AG04450 (cell line): ENCODE results near the gene GPR85. TPM values are rescaled to one million over a fixed set of nuclear protein-coding genes. Genes with fewer than 3 reads are reported as not detected.

Source experiments
- CTCF ChIA-PET: fragments of 300-600, 350-600 bp; formaldehyde crosslinking; extraction: SDS; loops from one replicate; lab custom pipeline; 2022; ENCODE audit warnings: antibody characterized with exemption, inconsistent platforms; lab: Charles Lee
- POLR2A ChIA-PET: fragments of 350-600 bp; formaldehyde crosslinking; extraction: SDS; loops from one replicate; lab custom pipeline; 2021; ENCODE audit warnings: antibody characterized with exemption, inconsistent platforms; lab: Yijun Ruan, JAX
- DNase-seq: peaks from one replicate; pipeline ENCODE4 v3.0.0-alpha.2; 2011; ENCODE audit warnings: low read depth, low spot score
- H3K27ac ChIP-seq: one replicate; pipeline ENCODE4 v1.5.1; 2012; ENCODE audit warnings: low read depth, low read length, control low read depth
- H3K27me3 ChIP-seq: one replicate; pipeline ENCODE4 v1.6.0; 2012; ENCODE audit warnings: low read length; ENCODE audit not compliant: control insufficient read depth, insufficient read depth
- H3K4me3 ChIP-seq: 2 replicates; pipeline ENCODE4 v1.5.1; 2011; ENCODE audit warnings: mild to moderate bottlenecking, low read depth, low read length, control low read depth
- H3K9me3 ChIP-seq: 2 replicates; pipeline ENCODE4 v1.5.1; 2012; ENCODE audit warnings: low read length; ENCODE audit not compliant: control insufficient read depth, insufficient read depth
- CTCF ChIP-seq: IDR thresholded peaks from 2 replicates; pipeline ENCODE4 v1.5.1; 2011; ENCODE audit warnings: low read depth, low read length, control low read depth, inconsistent platforms
- polyA plus RNA-seq: library from polyadenylated mRNA; depleted of rRNA; stranded (reverse); fragments of >200 nt; gene quantifications from 2 replicates; pipeline ENCODE4 v1.2.3, GENCODE V29; 2011

GPR85 gene
- polyA plus RNA-seq, 1 experiment, result 6.6 TPM

- TF ChIP-seq CTCF, result no peak
- H3K9me3 ChIP-seq, result no peaks in the 10 kb centered on the region
- no peaks in the 10 kb centered on the region for H3K27me3 ChIP-seq
- ChIA-PET POLR2A (no interaction called here), CTCF (interaction anchor here (0.6 kb wide), 3 partner anchors 65 to 315 kb away, joined by 3 to 6 read pairs (median 6); no protein-coding TSS in a partner anchor)
- no peak for DNase-seq
- H3K27ac ChIP-seq, result no peak overlapping the region
- no peak overlapping the region for H3K4me3 ChIP-seq
These were observed 8.3 kb downstream of the GPR85 start for GRCh38 chr7:113078331-113078730.

DNA sequence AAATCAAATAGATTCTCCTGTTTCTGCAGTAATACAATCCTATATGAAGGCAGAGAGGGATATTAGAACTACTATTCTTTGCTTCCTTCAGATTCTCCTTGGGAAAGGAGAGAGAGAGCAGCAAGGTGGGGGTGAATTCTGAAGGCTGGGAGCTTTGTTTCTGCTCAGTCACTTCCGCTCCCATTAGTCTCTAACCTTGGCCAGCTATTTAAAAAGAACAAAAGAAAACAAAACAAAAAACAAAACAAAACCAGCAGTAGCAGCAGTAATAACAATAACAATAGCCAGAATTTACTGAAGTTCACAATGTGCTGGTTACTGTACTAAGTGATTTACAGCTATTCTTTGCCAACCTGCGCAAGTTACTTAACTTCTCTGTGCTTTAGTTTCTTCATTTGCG lies 9.9 kb downstream of the GPR85 start:
- Histone ChIP-seq H3K27me3 (no peaks in the 10 kb centered on the region), H3K4me3 (no peak overlapping the region), H3K27ac (no peak overlapping the region), H3K9me3 (no peaks in the 10 kb centered on the region)
- ChIA-PET POLR2A (no interaction called here), CTCF (interaction anchor here (0.9 to 1.8 kb wide), 2 partner anchors 83 to 345 kb away, joined by 3 to 5 read pairs; no protein-coding TSS in a partner anchor)
- TF ChIP-seq CTCF, result no peak
- no peak for DNase-seq

DNA sequence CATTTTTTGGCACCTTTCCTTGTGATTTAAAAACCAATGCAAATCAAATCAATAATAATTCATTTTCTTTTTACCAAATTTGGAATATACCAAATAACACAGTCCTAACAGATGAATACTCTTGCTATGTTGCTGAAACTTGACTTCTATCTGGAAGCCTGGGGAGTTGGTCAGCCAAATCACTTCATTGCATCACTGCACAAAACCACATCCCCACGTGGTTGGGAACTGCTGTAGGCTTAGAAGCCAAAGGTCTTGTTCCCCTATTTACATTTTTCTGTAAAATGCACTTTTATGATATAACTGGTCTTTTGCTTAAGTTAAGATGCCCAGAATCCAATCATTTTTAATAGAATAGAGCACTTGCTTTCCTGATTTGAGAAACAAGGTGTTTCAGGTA lies 15.2 kb downstream of the GPR85 start:
- no peak for DNase-seq
- CTCF ChIA-PET, result interaction anchor here (0.6 kb wide), 1 partner anchor 522 kb away, joined by 3 read pairs; no protein-coding TSS in a partner anchor

GRCh38 chr7:113062499-113062898 lies 24.1 kb downstream of the GPR85 start:
- no peak for DNase-seq
- CTCF ChIA-PET, result no interaction called here
- POLR2A ChIA-PET, result no interaction called here
- H3K27ac ChIP-seq, result no peak overlapping the region
- no peak for TF ChIP-seq CTCF
- H3K4me3 ChIP-seq, result no peak overlapping the region
- no peaks in the 10 kb centered on the region for H3K9me3 ChIP-seq
- H3K27me3 ChIP-seq, result no peaks in the 10 kb centered on the region

More for the DNA sequence above, 15.2 kb downstream of the GPR85 start:
- POLR2A ChIA-PET, result no interaction called here
- Histone ChIP-seq H3K9me3 (no peaks in the 10 kb centered on the region), H3K4me3 (no peak overlapping the region), H3K27me3 (no peaks in the 10 kb centered on the region), H3K27ac (no peak overlapping the region)
- TF ChIP-seq CTCF, result no peak

DNA sequence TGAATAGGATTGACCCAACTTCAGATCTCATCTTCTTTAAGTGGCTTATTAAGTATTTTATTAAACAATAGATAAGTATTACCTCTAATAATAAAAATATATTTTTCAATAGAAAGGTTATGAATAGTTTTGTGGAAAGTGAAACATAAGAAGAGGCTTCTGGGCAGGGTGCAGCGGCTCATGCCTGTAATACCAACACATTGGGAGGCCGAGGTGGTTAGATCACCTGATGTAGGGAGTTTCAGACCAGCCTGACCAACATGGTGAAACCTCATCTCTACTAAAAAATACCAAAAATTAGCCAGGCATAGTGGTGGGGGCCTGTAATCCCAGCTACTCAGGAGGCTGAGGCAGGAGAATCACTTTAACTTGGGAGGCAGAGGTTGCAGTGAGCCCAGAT lies 26.5 kb downstream of the GPR85 start:
- Histone ChIP-seq H3K9me3 (no peaks in the 10 kb centered on the region), H3K4me3 (no peak overlapping the region), H3K27ac (no peak overlapping the region), H3K27me3 (no peaks in the 10 kb centered on the region)
- ChIA-PET CTCF (no interaction called here), POLR2A (no interaction called here)
- TF ChIP-seq CTCF, result no peak
- DNase-seq, result no peak
